ENCODE data around the gene SLC30A2.

Gene SLC30A2

DNA sequence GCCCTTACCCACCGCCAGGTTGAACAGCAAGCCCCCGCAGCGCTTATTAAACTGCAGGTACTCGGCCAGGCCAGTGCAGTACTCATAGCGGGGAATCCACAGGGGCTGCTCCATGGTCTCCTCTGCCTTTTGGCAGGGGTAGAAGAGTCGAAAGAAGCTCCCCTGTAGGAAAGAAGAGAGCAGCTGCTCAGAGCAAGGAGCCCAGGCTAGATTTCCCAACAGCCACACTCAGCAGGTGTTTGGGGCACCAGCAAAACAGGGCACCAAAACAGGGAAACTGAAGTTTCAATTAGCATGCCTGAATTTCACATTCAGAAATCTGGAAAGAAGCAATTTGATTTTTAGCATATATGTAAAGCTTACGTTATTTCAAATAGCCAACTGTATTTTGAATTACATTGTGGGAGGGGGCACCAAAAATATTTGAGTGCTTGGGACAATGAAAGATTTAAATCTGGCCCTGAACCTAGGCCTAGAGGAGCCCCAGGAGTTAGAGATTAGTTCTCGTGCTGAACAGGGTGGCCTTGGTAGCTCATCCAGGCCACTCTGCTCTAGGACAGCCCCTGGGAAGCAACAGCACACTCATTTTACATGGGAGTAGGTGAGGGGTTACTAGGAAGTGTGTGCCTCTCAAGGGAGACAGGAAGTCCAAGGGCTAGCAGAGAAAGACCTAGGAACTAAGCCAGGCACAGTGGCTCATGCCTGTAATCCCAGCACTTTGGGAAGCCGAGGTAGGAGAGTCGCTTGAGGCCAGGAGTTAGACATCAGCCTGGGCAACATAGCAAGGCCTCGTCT, 56.3 kb downstream of the SLC30A2 start:
- H2AFZ ChIP-seq (ENCODE audit: low read length): no peak overlapping the region
- H3K27me3 ChIP-seq (ENCODE audit: insufficient read depth, low read length): no peaks in the 10 kb centered on the region
- H3F3A ChIP-seq (ENCODE audit: insufficient read depth, low read length): no peaks in the 10 kb centered on the region
- H3K79me2 ChIP-seq (ENCODE audit: insufficient read depth, low read length): no peaks in the 10 kb centered on the region
- no peak overlapping the region for H3K27ac ChIP-seq (ENCODE audit: low read depth, low read length, poor library complexity, severe bottlenecking)
- no peak overlapping the region for H3K4me2 ChIP-seq (ENCODE audit: low read length)
- H4K20me1 ChIP-seq (ENCODE audit: insufficient read depth, low read length): no peaks in the 10 kb centered on the region
- peaks cover 13% of the 10 kb centered on the region; the same call in 1 of the 2 replicates for H3K36me3 ChIP-seq (ENCODE audit: insufficient read depth, low read length)
- H3K9ac ChIP-seq (ENCODE audit: low read length): no peak overlapping the region
- H3K9me2 ChIP-seq (ENCODE audit: low read depth, low read length): no peaks in the 10 kb centered on the region
- peaks cover 19% of the 10 kb centered on the region for H3K4me1 ChIP-seq (ENCODE audit: insufficient read depth, low read length, severe bottlenecking)
- no peak for TF ChIP-seq EZH2 (IDR thresholded peaks at IDR 0.05; ENCODE audit: borderline replicate concordance, low read length)
- no peak for TF ChIP-seq CTCF (IDR thresholded peaks at IDR 0.05; ENCODE audit: low read length)
- no peak overlapping the region for H3K4me3 ChIP-seq (ENCODE audit: low read depth, low read length, poor library complexity, severe bottlenecking)
- H3K9me3 ChIP-seq (ENCODE audit: low read length): no peaks in the 10 kb centered on the region

- H3K9ac ChIP-seq (ENCODE audit: low read length): no peak overlapping the region
- no peak overlapping the region for H3K4me3 ChIP-seq (ENCODE audit: low read depth, low read length, poor library complexity, severe bottlenecking)
- no peaks in the 10 kb centered on the region for H3K9me3 ChIP-seq (ENCODE audit: low read length)
- H4K20me1 ChIP-seq (ENCODE audit: insufficient read depth, low read length): no peaks in the 10 kb centered on the region
- H3K27ac ChIP-seq (ENCODE audit: low read depth, low read length, poor library complexity, severe bottlenecking): no peak overlapping the region
- TF ChIP-seq CTCF (IDR thresholded peaks at IDR 0.05; ENCODE audit: low read length): no peak
- TF ChIP-seq EZH2 (IDR thresholded peaks at IDR 0.05; ENCODE audit: borderline replicate concordance, low read length): no peak
- H3K4me1 ChIP-seq (ENCODE audit: insufficient read depth, low read length, severe bottlenecking): peaks cover 3% of the 10 kb centered on the region
- no peaks in the 10 kb centered on the region for H3F3A ChIP-seq (ENCODE audit: insufficient read depth, low read length)
- H3K79me2 ChIP-seq (ENCODE audit: insufficient read depth, low read length): no peaks in the 10 kb centered on the region
- H3K36me3 ChIP-seq (ENCODE audit: insufficient read depth, low read length): peaks cover 24% of the 10 kb centered on the region
- H3K27me3 ChIP-seq (ENCODE audit: insufficient read depth, low read length): no peaks in the 10 kb centered on the region
- no peak overlapping the region for H3K4me2 ChIP-seq (ENCODE audit: low read length)
- no peaks in the 10 kb centered on the region for H3K9me2 ChIP-seq (ENCODE audit: low read depth, low read length)
- H2AFZ ChIP-seq (ENCODE audit: low read length): no peak overlapping the region
Observed at GRCh38 chr1:25987951-25988350, 58.0 kb downstream of the SLC30A2 start.

All from OCI-LY1 (cell line).